GM19023 (cell line): ENCODE data around the gene NRSN2.
"Not testable (repeated sequence)": the region's sequence is repeated elsewhere in the genome, so short reads cannot be mapped to it uniquely, and the experiment has no call there.

Experiments used
- ATAC-seq: cut with Tn5 transposase; IDR thresholded peaks from one replicate; pipeline ENCODE4 v1.9.1; 2021; ENCODE audit warnings: mild to moderate bottlenecking, moderate library complexity; ENCODE audit not compliant: unreplicated experiment

NRSN2 gene

GRCh38 chr20:353166-353565 is 6.3 kb downstream of the NRSN2 start:
- no peak for ATAC-seq

GRCh38 chr20:354298-354977 is 7.5 kb downstream of the NRSN2 start:
- peak; percentile 93 for ATAC-seq

- not testable (repeated sequence) for ATAC-seq
Measured at GRCh38 chr20:356154-356553, 9.2 kb downstream of the NRSN2 start.

- no peak for ATAC-seq
Measured at GRCh38 chr20:356745-357144, 9.8 kb downstream of the NRSN2 start.

- no peak for ATAC-seq
Measured at GRCh38 chr20:358891-359555, 12.1 kb downstream of the NRSN2 start.

GRCh38 chr20:361561-361960 is 14.7 kb downstream of the NRSN2 start:
- no peak for ATAC-seq

- ATAC-seq: no peak
Measured at GRCh38 chr20:362271-363254, 15.7 kb downstream of the NRSN2 start.

- no peak for ATAC-seq
Measured at GRCh38 chr20:363319-364078, 16.6 kb downstream of the NRSN2 start.

GRCh38 chr20:364905-365794 is 18.2 kb downstream of the NRSN2 start:
- ATAC-seq: no peak

GRCh38 chr20:366041-366718 is 19.3 kb downstream of the NRSN2 start:
- ATAC-seq: no peak

- ATAC-seq: no peak
Measured at GRCh38 chr20:366719-367485, 20.0 kb downstream of the NRSN2 start.

- no peak for ATAC-seq
Measured at GRCh38 chr20:367486-367887, 20.6 kb downstream of the NRSN2 start.

- no peak for ATAC-seq
Measured at GRCh38 chr20:368915-369314, 22.0 kb downstream of the NRSN2 start.

- no peak for ATAC-seq
Measured at GRCh38 chr20:370151-370600, 23.3 kb downstream of the NRSN2 start.

GRCh38 chr20:370977-371754 is 24.3 kb downstream of the NRSN2 start:
- no peak for ATAC-seq

- no peak for ATAC-seq
Measured at GRCh38 chr20:371755-372542, 25.0 kb downstream of the NRSN2 start.
